Vagina (tissue), 2 donors: ENCODE results near the gene OPN4.

Experiments
- POLR2A ChIP-seq, 2 donors: fragments of 450-650 bp; IDR thresholded peaks; one replicate each; pipeline ENCODE4 v1.6.1; 2017; ENCODE audit warnings: antibody characterized with exemption in 2 of 2, mild to moderate bottlenecking in 2 of 2, moderate library complexity in 2 of 2
- POLR2AphosphoS5 ChIP-seq, 2 donors: sonication (generic); formaldehyde crosslinking; IDR thresholded peaks; one replicate each; pipeline ENCODE4 v1.9.0; 2017; ENCODE audit warnings: antibody characterized with exemption in 2 of 2, mild to moderate bottlenecking in 2 of 2, low read depth in 1 of 2; ENCODE audit not compliant: insufficient read depth in 1 of 2
- TF ChIP-seq, protein P1 (sequence below), 3 experiments: fragments of 450-650 bp in 2 of 3; fragments of 200-600 bp in 1 of 3; sonication (generic) in 1 of 3; IDR thresholded peaks; one replicate each; pipeline ENCODE4 v1.5.1; 2017 to 2019; ENCODE audit warnings: antibody characterized with exemption in 3 of 3, mild to moderate bottlenecking in 2 of 3, moderate library complexity in 2 of 3

DNA sequence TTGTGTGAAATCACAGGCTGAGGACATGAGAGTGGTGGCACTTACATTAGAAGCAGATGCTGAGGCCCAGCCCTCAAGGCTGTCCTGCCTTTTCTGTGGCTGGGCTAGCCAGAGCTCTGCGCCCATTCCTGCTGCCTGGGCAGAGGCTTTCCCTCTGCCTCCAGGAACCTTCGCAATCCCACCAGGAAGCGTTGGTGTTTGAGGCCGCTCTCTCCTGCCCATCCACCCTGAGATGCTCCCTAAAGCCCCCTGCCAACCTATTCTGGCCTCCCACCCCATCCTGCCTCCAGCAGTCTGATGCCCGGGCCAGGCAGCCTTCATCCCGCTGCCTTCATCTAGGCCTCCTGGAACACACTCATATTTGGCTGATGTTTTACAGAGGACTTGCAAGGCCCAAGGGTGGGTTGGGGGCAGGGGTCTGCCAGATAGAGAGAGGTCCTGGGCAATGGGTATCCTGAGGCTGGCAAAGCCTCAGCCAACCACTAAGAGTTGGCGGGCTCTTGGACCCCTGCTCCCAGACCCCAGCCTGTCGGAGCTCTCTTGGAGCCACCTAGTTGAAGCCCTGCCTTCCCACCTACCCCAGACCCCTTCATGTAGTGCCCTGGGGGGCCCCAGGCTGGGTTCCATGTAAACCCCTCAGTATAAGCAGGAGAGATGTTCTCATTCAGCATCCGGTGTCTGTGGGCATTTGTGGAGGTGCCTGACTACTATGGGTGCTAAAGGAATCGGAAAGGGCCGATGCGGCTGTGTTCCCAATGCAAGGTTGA lies 46.7 kb downstream of the OPN4 start:
- TF ChIP-seq POLR2A (IDR thresholded peaks at IDR 0.05) (no peak), POLR2AphosphoS5 (IDR thresholded peaks at IDR 0.05; ENCODE audit: insufficient read depth in 1 of 2, low read depth in 1 of 2) (no peak)
- TF ChIP-seq, protein P1, sequence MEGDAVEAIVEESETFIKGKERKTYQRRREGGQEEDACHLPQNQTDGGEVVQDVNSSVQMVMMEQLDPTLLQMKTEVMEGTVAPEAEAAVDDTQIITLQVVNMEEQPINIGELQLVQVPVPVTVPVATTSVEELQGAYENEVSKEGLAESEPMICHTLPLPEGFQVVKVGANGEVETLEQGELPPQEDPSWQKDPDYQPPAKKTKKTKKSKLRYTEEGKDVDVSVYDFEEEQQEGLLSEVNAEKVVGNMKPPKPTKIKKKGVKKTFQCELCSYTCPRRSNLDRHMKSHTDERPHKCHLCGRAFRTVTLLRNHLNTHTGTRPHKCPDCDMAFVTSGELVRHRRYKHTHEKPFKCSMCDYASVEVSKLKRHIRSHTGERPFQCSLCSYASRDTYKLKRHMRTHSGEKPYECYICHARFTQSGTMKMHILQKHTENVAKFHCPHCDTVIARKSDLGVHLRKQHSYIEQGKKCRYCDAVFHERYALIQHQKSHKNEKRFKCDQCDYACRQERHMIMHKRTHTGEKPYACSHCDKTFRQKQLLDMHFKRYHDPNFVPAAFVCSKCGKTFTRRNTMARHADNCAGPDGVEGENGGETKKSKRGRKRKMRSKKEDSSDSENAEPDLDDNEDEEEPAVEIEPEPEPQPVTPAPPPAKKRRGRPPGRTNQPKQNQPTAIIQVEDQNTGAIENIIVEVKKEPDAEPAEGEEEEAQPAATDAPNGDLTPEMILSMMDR (IDR thresholded peaks at IDR 0.05), result no peak
